HG03060 (cell line): ENCODE results near the gene EIF4A3.

Source experiments
- ATAC-seq: cut with Tn5 transposase; IDR thresholded peaks from one replicate; pipeline ENCODE4 v1.9.1; 2021; ENCODE audit warnings: low read depth, moderate number of reproducible peaks; ENCODE audit not compliant: unreplicated experiment

EIF4A3 gene

GRCh38 chr17:80138856-80139426 lies 8.0 kb downstream of the EIF4A3 start:
- no peak for ATAC-seq

GRCh38 chr17:80137131-80137530 lies 9.8 kb downstream of the EIF4A3 start:
- ATAC-seq: no peak

- ATAC-seq: no peak
Observed at GRCh38 chr17:80133626-80133970, 13.3 kb downstream of the EIF4A3 start.

GRCh38 chr17:80132906-80133625 lies 13.9 kb downstream of the EIF4A3 start:
- ATAC-seq: no peak

- no peak for ATAC-seq
Observed at GRCh38 chr17:80130992-80131391, 15.9 kb downstream of the EIF4A3 start.

GRCh38 chr17:80129006-80129565 lies 17.8 kb downstream of the EIF4A3 start:
- ATAC-seq: no peak

- ATAC-seq: no peak
Observed at GRCh38 chr17:80126449-80126715, 20.5 kb downstream of the EIF4A3 start.

GRCh38 chr17:80125656-80126448 lies 21.1 kb downstream of the EIF4A3 start:
- ATAC-seq: no peak

- no peak for ATAC-seq
Observed at GRCh38 chr17:80124351-80124981, 22.5 kb downstream of the EIF4A3 start.

GRCh38 chr17:80123791-80124190 lies 23.1 kb downstream of the EIF4A3 start:
- no peak for ATAC-seq

GRCh38 chr17:80122926-80123505 lies 23.9 kb downstream of the EIF4A3 start:
- no peak for ATAC-seq

- no peak for ATAC-seq
Observed at GRCh38 chr17:80122026-80122575, 24.8 kb downstream of the EIF4A3 start.

- no peak for ATAC-seq
Observed at GRCh38 chr17:80119839-80120238, 27.1 kb downstream of the EIF4A3 start.

- no peak for ATAC-seq
Observed at GRCh38 chr17:80119271-80119791, 27.6 kb downstream of the EIF4A3 start.

GRCh38 chr17:80118601-80119270 lies 28.2 kb downstream of the EIF4A3 start:
- no peak for ATAC-seq

GRCh38 chr17:80117491-80118401 lies 29.2 kb downstream of the EIF4A3 start:
- no peak for ATAC-seq

GRCh38 chr17:80116921-80117380 lies 30.0 kb downstream of the EIF4A3 start:
- ATAC-seq: no peak

- no peak for ATAC-seq
Observed at GRCh38 chr17:80116276-80116920, 30.5 kb downstream of the EIF4A3 start.
